ENCODE measurements around the gene RRAGD. TPM values are rescaled to one million over a fixed set of nuclear protein-coding genes. Genes with fewer than 3 reads are reported as not detected.

The RRAGD gene
- total and polyA plus RNA-seq, 2 of the 8 experiments (the other 6 are each of a cell fraction or from before 2014, with no cell fraction given), result 7.2 to 30.8 TPM

GRCh38 chr6:89409461-89410035 lies 2.5 kb downstream of the RRAGD start (continued):
- TF ChIP-seq HDAC2 (IDR thresholded peaks at IDR 0.05; ENCODE audit: borderline replicate concordance in 1 of 2, low read depth in 2 of 2, low read length in 2 of 2) (peak; percentile 20 to 34; a peak in 1 of 4 replicates), SIN3A (conservative IDR thresholded peaks at IDR 0.05 in 1 of 2, IDR thresholded peaks at IDR 0.05 in 1 of 2; ENCODE audit: low read depth in 1 of 2, low read length in 2 of 2) (peak; percentile 96 to 97)
